ENCODE results near the gene PROM2.

The PROM2 gene

DNA sequence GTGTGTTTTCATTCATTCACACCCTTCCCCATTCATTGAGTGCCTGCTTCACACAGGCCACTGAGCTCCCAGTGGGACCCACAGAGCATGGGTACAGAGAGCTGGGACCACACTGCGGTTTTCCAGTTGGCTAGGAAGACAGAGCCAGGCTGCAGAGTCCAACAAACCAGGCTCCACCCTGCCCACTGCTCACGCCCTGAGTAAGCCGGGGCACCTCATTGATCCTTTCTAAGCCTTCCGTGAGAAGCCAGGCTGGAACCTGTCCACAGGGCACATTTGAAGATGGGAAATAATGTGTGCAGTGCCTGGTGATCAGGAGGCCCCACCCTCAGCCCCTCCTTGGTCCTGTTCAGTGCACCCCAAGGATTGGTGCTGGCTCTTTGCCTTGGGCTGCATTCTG is 36.4 kb downstream of the PROM2 start:
- H3K4me2 ChIP-seq (ENCODE audit: low read depth, low read length, poor library complexity, severe bottlenecking): no peak overlapping the region
- TF ChIP-seq EZH2phosphoT487 (conservative IDR thresholded peaks at IDR 0.05; ENCODE audit: low read length): no peak
- TF ChIP-seq, protein P1, sequence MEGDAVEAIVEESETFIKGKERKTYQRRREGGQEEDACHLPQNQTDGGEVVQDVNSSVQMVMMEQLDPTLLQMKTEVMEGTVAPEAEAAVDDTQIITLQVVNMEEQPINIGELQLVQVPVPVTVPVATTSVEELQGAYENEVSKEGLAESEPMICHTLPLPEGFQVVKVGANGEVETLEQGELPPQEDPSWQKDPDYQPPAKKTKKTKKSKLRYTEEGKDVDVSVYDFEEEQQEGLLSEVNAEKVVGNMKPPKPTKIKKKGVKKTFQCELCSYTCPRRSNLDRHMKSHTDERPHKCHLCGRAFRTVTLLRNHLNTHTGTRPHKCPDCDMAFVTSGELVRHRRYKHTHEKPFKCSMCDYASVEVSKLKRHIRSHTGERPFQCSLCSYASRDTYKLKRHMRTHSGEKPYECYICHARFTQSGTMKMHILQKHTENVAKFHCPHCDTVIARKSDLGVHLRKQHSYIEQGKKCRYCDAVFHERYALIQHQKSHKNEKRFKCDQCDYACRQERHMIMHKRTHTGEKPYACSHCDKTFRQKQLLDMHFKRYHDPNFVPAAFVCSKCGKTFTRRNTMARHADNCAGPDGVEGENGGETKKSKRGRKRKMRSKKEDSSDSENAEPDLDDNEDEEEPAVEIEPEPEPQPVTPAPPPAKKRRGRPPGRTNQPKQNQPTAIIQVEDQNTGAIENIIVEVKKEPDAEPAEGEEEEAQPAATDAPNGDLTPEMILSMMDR (IDR thresholded peaks at IDR 0.05; ENCODE audit: insufficient read depth, low read length, poor library complexity, severe bottlenecking): no peak
- no peak overlapping the region for H3K9ac ChIP-seq (ENCODE audit: low read length)
- H3K27ac ChIP-seq (ENCODE audit: low read depth, low read length): no peak overlapping the region
- no peaks in the 10 kb centered on the region for H3K27me3 ChIP-seq (ENCODE audit: low read length)
- H3K9me3 ChIP-seq (ENCODE audit: insufficient read depth, low read length): no peaks in the 10 kb centered on the region
- no peaks in the 10 kb centered on the region for H3K9me2 ChIP-seq (replicated peaks; ENCODE audit: insufficient read depth, low read length)
- no peaks in the 10 kb centered on the region for H3F3A ChIP-seq (ENCODE audit: insufficient read depth)
- H2AFZ ChIP-seq (ENCODE audit: low read depth, low read length, severe bottlenecking): no peak overlapping the region
- H3K4me3 ChIP-seq (ENCODE audit: insufficient read depth, low read length, poor library complexity, severe bottlenecking): no peak overlapping the region
- H3K79me2 ChIP-seq (ENCODE audit: insufficient read depth, low read length): no peaks in the 10 kb centered on the region
- H4K20me1 ChIP-seq (ENCODE audit: low read depth, low read length): no peaks in the 10 kb centered on the region
- no peaks in the 10 kb centered on the region for H3K36me3 ChIP-seq (ENCODE audit: low read length)

DNA sequence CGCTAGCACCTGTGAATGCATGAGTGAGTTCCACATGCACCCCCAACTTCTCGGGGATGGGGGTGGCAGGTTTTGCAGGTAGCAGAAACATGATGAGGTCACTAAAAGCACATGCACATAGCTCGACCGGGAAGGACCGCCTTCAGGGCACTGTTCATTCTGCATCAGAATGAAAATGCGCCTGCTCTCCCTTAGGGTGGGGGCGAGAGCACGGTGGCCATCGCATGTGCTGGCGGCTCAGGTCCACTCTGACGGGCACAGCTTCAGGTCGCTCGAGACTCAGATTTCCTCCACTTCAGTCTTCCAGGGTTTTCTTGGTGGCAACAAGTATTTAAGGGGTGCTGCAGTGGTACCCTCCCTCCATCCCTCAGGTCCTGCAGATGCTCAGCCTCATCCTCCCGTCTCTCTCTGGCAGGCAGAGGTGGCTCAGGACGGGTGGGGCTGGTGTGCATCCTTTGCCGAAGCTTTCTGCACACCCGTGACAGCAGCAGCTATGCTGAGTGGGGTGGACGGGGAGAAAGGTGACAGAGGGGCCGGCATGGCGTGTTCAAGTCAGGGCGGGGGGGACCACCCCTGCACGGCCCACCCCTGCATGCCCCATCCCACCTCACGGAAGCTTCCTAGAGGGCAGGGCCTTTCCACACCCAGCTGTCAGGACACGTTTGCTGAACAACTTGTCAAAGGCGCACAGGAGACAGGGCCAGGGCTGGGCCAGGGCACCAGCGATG is 37.7 kb downstream of the PROM2 start:
- no peaks in the 10 kb centered on the region for H3K79me2 ChIP-seq (ENCODE audit: insufficient read depth, low read length)
- H3K27ac ChIP-seq (ENCODE audit: low read depth, low read length): no peak overlapping the region
- no peak overlapping the region for H3K4me2 ChIP-seq (ENCODE audit: low read depth, low read length, poor library complexity, severe bottlenecking)
- H3F3A ChIP-seq (ENCODE audit: insufficient read depth): no peaks in the 10 kb centered on the region
- H3K36me3 ChIP-seq (ENCODE audit: low read length): no peaks in the 10 kb centered on the region
- TF ChIP-seq, protein P1 (IDR thresholded peaks at IDR 0.05; ENCODE audit: insufficient read depth, low read length, poor library complexity, severe bottlenecking): no peak
- no peak for TF ChIP-seq EZH2phosphoT487 (conservative IDR thresholded peaks at IDR 0.05; ENCODE audit: low read length)
- H3K9ac ChIP-seq (ENCODE audit: low read length): no peak overlapping the region
- H3K4me3 ChIP-seq (ENCODE audit: insufficient read depth, low read length, poor library complexity, severe bottlenecking): no peak overlapping the region
- no peaks in the 10 kb centered on the region for H3K27me3 ChIP-seq (ENCODE audit: low read length)
- H3K9me2 ChIP-seq (replicated peaks; ENCODE audit: insufficient read depth, low read length): no peaks in the 10 kb centered on the region
- H3K9me3 ChIP-seq (ENCODE audit: insufficient read depth, low read length): no peaks in the 10 kb centered on the region
- H2AFZ ChIP-seq (ENCODE audit: low read depth, low read length, severe bottlenecking): no peak overlapping the region
- H4K20me1 ChIP-seq (ENCODE audit: low read depth, low read length): no peaks in the 10 kb centered on the region

DNA sequence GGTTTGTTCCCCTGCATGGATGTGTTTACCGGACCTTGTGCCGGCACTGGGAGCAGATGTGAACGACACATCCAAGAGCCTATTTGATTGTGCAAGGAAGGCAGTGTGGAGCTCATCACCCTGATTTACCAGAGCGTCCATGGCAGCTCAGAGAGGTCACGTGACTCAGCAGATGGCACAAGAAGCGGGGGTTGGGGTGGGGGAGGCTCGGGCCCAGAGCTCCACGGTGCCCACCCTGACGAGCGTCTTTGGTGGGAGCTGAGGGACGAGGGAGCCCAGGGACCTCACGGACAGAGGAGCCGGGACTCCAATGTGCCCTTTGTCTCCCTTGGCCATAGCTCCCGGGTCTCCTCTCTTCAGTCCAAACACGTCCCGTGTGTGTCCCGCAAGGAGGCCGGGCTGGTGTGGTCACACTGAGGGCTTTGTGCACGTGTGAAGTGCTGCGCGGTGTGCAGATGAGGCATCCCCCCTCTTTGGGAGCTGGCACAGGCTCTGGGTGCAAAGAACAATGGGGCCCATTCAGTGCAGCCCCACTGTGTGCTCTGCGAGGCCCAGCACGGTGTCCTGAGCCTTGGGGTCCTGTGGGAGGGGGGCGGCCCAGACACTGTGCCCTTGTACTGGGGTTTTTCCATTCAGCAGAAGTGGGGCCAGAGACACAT is 38.4 kb downstream of the PROM2 start:
- no peak overlapping the region for H3K4me2 ChIP-seq (ENCODE audit: low read depth, low read length, poor library complexity, severe bottlenecking)
- H3K9me3 ChIP-seq (ENCODE audit: insufficient read depth, low read length): no peaks in the 10 kb centered on the region
- no peak overlapping the region for H3K9ac ChIP-seq (ENCODE audit: low read length)
- no peaks in the 10 kb centered on the region for H3K27me3 ChIP-seq (ENCODE audit: low read length)
- no peaks in the 10 kb centered on the region for H3K79me2 ChIP-seq (ENCODE audit: insufficient read depth, low read length)
- no peak overlapping the region for H2AFZ ChIP-seq (ENCODE audit: low read depth, low read length, severe bottlenecking)
- TF ChIP-seq EZH2phosphoT487 (conservative IDR thresholded peaks at IDR 0.05; ENCODE audit: low read length): no peak
- TF ChIP-seq, protein P1 (IDR thresholded peaks at IDR 0.05; ENCODE audit: insufficient read depth, low read length, poor library complexity, severe bottlenecking): no peak
- no peaks in the 10 kb centered on the region for H3K9me2 ChIP-seq (replicated peaks; ENCODE audit: insufficient read depth, low read length)
- no peaks in the 10 kb centered on the region for H3K36me3 ChIP-seq (ENCODE audit: low read length)
- no peak overlapping the region for H3K4me3 ChIP-seq (ENCODE audit: insufficient read depth, low read length, poor library complexity, severe bottlenecking)
- no peaks in the 10 kb centered on the region for H3F3A ChIP-seq (ENCODE audit: insufficient read depth)
- no peaks in the 10 kb centered on the region for H4K20me1 ChIP-seq (ENCODE audit: low read depth, low read length)
- H3K27ac ChIP-seq (ENCODE audit: low read depth, low read length): no peak overlapping the region

All from SU-DHL-6 (cell line).